PC-3 (cell line): ENCODE data around the gene C1orf185. TPM values are rescaled to one million over a fixed set of nuclear protein-coding genes. Genes with fewer than 3 reads are reported as not detected.
"Not testable (repeated sequence)": the region's sequence is repeated elsewhere in the genome, so short reads cannot be mapped to it uniquely, and the experiment has no call there.

Experiments used
- ATAC-seq: fragments of 200-7000 bp; cut with Tn5 transposase; 2 replicates; pipeline ENCODE4 v1.9.1; 2020; ENCODE audit warnings: mild to moderate bottlenecking, moderate library complexity
- BruUV-seq: library from RNA; stranded (reverse); fragments of 400-500 nt; replicated peaks from 2 replicates; lab custom pipeline; 2021; lab: Mats Ljungman, UMichigan
- CTCF ChIA-PET: fragments of 300-600 bp; sonication (Branson Sonifier 250); formaldehyde crosslinking; loops from one replicate; lab custom pipeline; 2022; ENCODE audit warnings: antibody characterized with exemption; lab: Charles Lee
- POLR2A ChIA-PET: fragments of 300-600 bp; sonication (Branson Sonifier 250); formaldehyde crosslinking; loops from one replicate; lab custom pipeline; 2022; ENCODE audit warnings: antibody characterized with exemption; ENCODE audit not compliant: unreplicated experiment; lab: Charles Lee
- DNase-seq: peaks from one replicate; pipeline ENCODE4 v3.0.0-alpha.2; 2015
- H2AFZ ChIP-seq: fragments of 300-600 bp; sonication (generic); 2 replicates; pipeline ENCODE4 v1.6.0; 2016; ENCODE audit warnings: antibody characterized with exemption, low read length
- H3F3A ChIP-seq: fragments of 300-600 bp; sonication (generic); one replicate; pipeline ENCODE4 v1.6.0; 2017; ENCODE audit warnings: antibody characterized with exemption, low read length, control low read depth, mild to moderate bottlenecking; ENCODE audit not compliant: unreplicated experiment
- H3K27ac ChIP-seq: fragments of 300-600 bp; sonication (generic); 2 replicates; pipeline ENCODE4 v1.5.1; 2016; ENCODE audit warnings: mild to moderate bottlenecking, low read length
- H3K27me3 ChIP-seq: fragments of 300-600 bp; sonication (generic); 2 replicates; pipeline ENCODE4 v1.6.1; 2016; ENCODE audit warnings: low read length, mixed read lengths
- H3K36me3 ChIP-seq: fragments of 300-600 bp; sonication (generic); 2 replicates; pipeline ENCODE4 v1.6.1; 2016; ENCODE audit warnings: low read depth, mixed run types, low read length, mixed read lengths
- H3K4me1 ChIP-seq: fragments of 300-600 bp; sonication (generic); 2 replicates; pipeline ENCODE4 v1.5.1; 2016; ENCODE audit warnings: low read length; ENCODE audit not compliant: insufficient read depth
- H3K4me2 ChIP-seq: fragments of 300-600 bp; sonication (generic); 2 replicates; pipeline ENCODE4 v1.6.0; 2016; ENCODE audit warnings: low read length
- H3K4me3 ChIP-seq: fragments of 300-600 bp; sonication (generic); 2 replicates; pipeline ENCODE4 v1.5.1; 2016; ENCODE audit warnings: mild to moderate bottlenecking, low read length, mixed read lengths
- H3K79me2 ChIP-seq: fragments of 300-600 bp; sonication (generic); 2 replicates; pipeline ENCODE4 v1.6.1; 2017; ENCODE audit warnings: low read length, mixed read lengths
- H3K9ac ChIP-seq: fragments of 300-600 bp; sonication (generic); 2 replicates; pipeline ENCODE4 v1.6.0; 2016; ENCODE audit warnings: mild to moderate bottlenecking, low read length
- H3K9me2 ChIP-seq: fragments of 300-600 bp; sonication (generic); replicated peaks from 2 replicates; pipeline ENCODE4 v1.6.1; 2016; ENCODE audit warnings: mixed run types, low read length, mixed read lengths
- H3K9me3 ChIP-seq: fragments of 300-600 bp; sonication (generic); 2 replicates; pipeline ENCODE4 v1.6.1; 2016; ENCODE audit warnings: low read length, mixed read lengths
- H4K20me1 ChIP-seq: fragments of 300-600 bp; sonication (generic); 2 replicates; pipeline ENCODE4 v1.6.1; 2016; ENCODE audit warnings: low read length, mixed read lengths
- CTCF ChIP-seq: fragments of 300-600 bp; sonication (generic); conservative IDR thresholded peaks from 2 replicates; pipeline ENCODE4 v1.5.1; 2017; ENCODE audit warnings: antibody characterized with exemption, low read depth, mild to moderate bottlenecking, low read length
- EZH2 ChIP-seq: fragments of 300-600 bp; sonication (generic); IDR thresholded peaks from one replicate; pipeline ENCODE4 v1.6.1; 2017; ENCODE audit warnings: antibody characterized with exemption, mild to moderate bottlenecking, low read length; ENCODE audit not compliant: unreplicated experiment
- EZH2phosphoT487 ChIP-seq: fragments of 300-600 bp; sonication (generic); IDR thresholded peaks from 2 replicates; pipeline ENCODE4 v1.6.1; 2018; ENCODE audit warnings: mild to moderate bottlenecking, antibody characterized with exemption, low read length, borderline replicate concordance
- intact Hi-C: fragments of 100-400 bp; cut with micrococcal nuclease; formaldehyde crosslinking; loops from 2 replicates; pipeline ENCODE4 v1.9.0; 2023
- total RNA-seq: library from RNA; depleted of rRNA; stranded (reverse); fragments of >200 nt; gene quantifications from 2 replicates; pipeline ENCODE4 v1.2.3, GENCODE V29; 2014

The C1orf185 gene
- total RNA-seq, 1 experiment from 2014 or later: not detected

- intact Hi-C loops: no loop called here
- Histone ChIP-seq H3K4me2 (no peak overlapping the region), H3K4me1 (no peaks in the 10 kb centered on the region; the same call in 1 of the 2 replicates), H3K4me3 (no peak overlapping the region), H3K27me3 (no peaks in the 10 kb centered on the region), H3K9me2 (no peaks in the 10 kb centered on the region), H4K20me1 (no peaks in the 10 kb centered on the region), H3F3A (no peaks in the 10 kb centered on the region), H3K9ac (no peak overlapping the region), H3K27ac (no peak overlapping the region), H3K9me3 (peaks cover 12% of the 10 kb centered on the region), H3K79me2 (no peaks in the 10 kb centered on the region), H2AFZ (no peak overlapping the region), H3K36me3 (no peaks in the 10 kb centered on the region; the same call in 1 of the 2 replicates)
- POLR2A ChIA-PET: no interaction called here
- no TSS peak for BruUV-seq
- TF ChIP-seq EZH2 (no peak), CTCF (no peak), EZH2phosphoT487 (no peak)
- ATAC-seq: no peak
- CTCF ChIA-PET: no interaction called here
- no peak for DNase-seq
Measured at GRCh38 chr1:51157395-51157794, 55.4 kb downstream of the C1orf185 start.

- H3K4me1 ChIP-seq: peaks cover 8% of the 10 kb centered on the region
- CTCF ChIA-PET: no interaction called here
- BruUV-seq: no TSS peak
Measured at GRCh38 chr1:51158263-51158662, 56.2 kb downstream of the C1orf185 start.

GRCh38 chr1:51162560-51162959 lies 60.5 kb downstream of the C1orf185 start:
- H3K4me2 ChIP-seq, BruUV-seq, H2AFZ ChIP-seq, DNase-seq, H3K27me3 ChIP-seq, H3K27ac ChIP-seq, H4K20me1 ChIP-seq, H3K36me3 ChIP-seq, H3K9me3 ChIP-seq, H3K4me3 ChIP-seq, H3K9ac ChIP-seq, CTCF ChIA-PET, H3K79me2 ChIP-seq, H3F3A ChIP-seq, intact Hi-C loops, ATAC-seq, H3K9me2 ChIP-seq: not testable (repeated sequence)
- peaks cover 33% of the 10 kb centered on the region for H3K4me1 ChIP-seq
- POLR2A ChIA-PET: interaction anchor here (1.1 kb wide), 1 partner anchor 15 kb away, joined by 4 read pairs; no protein-coding TSS in a partner anchor

More at GRCh38 chr1:51158263-51158662, 56.2 kb downstream of the C1orf185 start:
- no peak overlapping the region for H2AFZ ChIP-seq
- DNase-seq: no peak
- no peak overlapping the region for H3K27ac ChIP-seq
- ATAC-seq: no peak
- H3K9ac ChIP-seq: no peak overlapping the region
- H3K79me2 ChIP-seq: no peaks in the 10 kb centered on the region
- H3F3A ChIP-seq: no peaks in the 10 kb centered on the region
- no peaks in the 10 kb centered on the region for H3K9me2 ChIP-seq
- H3K4me2 ChIP-seq: no peak overlapping the region
- no peak overlapping the region for H3K4me3 ChIP-seq
- H3K27me3 ChIP-seq: no peaks in the 10 kb centered on the region
- TF ChIP-seq EZH2 (no peak), CTCF (no peak), EZH2phosphoT487 (no peak)
- H3K36me3 ChIP-seq: no peaks in the 10 kb centered on the region; the same call in 1 of the 2 replicates
- POLR2A ChIA-PET: no interaction called here
- intact Hi-C loops: no loop called here
- H4K20me1 ChIP-seq: no peaks in the 10 kb centered on the region
- H3K9me3 ChIP-seq: peaks cover 12% of the 10 kb centered on the region
